HG03045 (cell line): ENCODE measurements around the gene ASL.
"Not testable (repeated sequence)": the region's sequence is repeated elsewhere in the genome, so short reads cannot be mapped to it uniquely, and the experiment has no call there.

Experiments used
- ATAC-seq: cut with Tn5 transposase; IDR thresholded peaks from one replicate; pipeline ENCODE4 v1.9.1; 2021; ENCODE audit warnings: mild to moderate bottlenecking, moderate library complexity; ENCODE audit not compliant: unreplicated experiment

Gene ASL

GRCh38 chr7:66116680-66117420 lies 41.2 kb downstream of the ASL start:
- ATAC-seq: not testable (repeated sequence)

GRCh38 chr7:66118603-66119002 lies 43.0 kb downstream of the ASL start:
- no peak for ATAC-seq

GRCh38 chr7:66119245-66119850 lies 43.7 kb downstream of the ASL start:
- ATAC-seq: no peak

GRCh38 chr7:66123175-66123528 lies 47.5 kb downstream of the ASL start:
- ATAC-seq: no peak

- not testable (repeated sequence) for ATAC-seq
Observed at GRCh38 chr7:66124569-66124861, 48.9 kb downstream of the ASL start.

- no peak for ATAC-seq
Observed at GRCh38 chr7:66125052-66125694, 49.6 kb downstream of the ASL start.

GRCh38 chr7:66125781-66126352 lies 50.2 kb downstream of the ASL start:
- ATAC-seq: not testable (repeated sequence)

GRCh38 chr7:66127172-66127571 lies 51.6 kb downstream of the ASL start:
- not testable (repeated sequence) for ATAC-seq

GRCh38 chr7:66138994-66139752 lies 63.6 kb downstream of the ASL start:
- no peak for ATAC-seq

GRCh38 chr7:66140924-66141323 lies 65.3 kb downstream of the ASL start:
- ATAC-seq: no peak

- no peak for ATAC-seq
Observed at GRCh38 chr7:66142334-66142733, 66.7 kb downstream of the ASL start.

- no peak for ATAC-seq
Observed at GRCh38 chr7:66142996-66143395, 67.4 kb downstream of the ASL start.
